ENCODE results near the gene HVCN1. TPM values are rescaled to one million over a fixed set of nuclear protein-coding genes. Genes with fewer than 3 reads are reported as not detected.

HVCN1 gene
- total RNA-seq, 6 experiments from 2014 or later = 0.55 to 2.4 (median 1.6) TPM

DNA sequence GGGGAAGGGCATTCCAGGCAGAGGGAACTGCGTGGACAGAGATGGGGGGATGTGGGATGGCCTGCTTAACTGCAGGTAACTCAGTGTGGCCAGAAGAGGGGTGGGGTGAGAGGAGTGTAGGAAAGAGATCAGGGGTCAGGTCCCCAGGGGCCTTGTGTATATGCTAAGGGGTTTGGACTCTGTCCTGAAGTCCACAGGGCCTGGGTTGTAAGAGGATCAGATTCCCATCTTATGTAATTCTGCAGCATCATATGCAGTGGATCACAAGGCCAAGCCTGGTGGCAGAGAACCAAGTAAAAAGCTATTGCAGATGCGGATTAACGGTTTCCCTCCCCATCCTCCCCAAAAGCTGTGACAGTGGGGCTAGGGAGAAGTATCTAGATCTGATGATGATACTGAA, 66.3 kb downstream of the HVCN1 start:
- Histone ChIP-seq H3K4me1 (no peaks in the 10 kb centered on the region), H3K27ac (no peak overlapping the region), H3K27me3 (no peaks in the 10 kb centered on the region), H3K9me3 (no peaks in the 10 kb centered on the region), H3K4me3 (no peak overlapping the region), H3K36me3 (no peaks in the 10 kb centered on the region)
- ATAC-seq (no peak), DNase-seq (no peak)
- TF ChIP-seq, protein P1, sequence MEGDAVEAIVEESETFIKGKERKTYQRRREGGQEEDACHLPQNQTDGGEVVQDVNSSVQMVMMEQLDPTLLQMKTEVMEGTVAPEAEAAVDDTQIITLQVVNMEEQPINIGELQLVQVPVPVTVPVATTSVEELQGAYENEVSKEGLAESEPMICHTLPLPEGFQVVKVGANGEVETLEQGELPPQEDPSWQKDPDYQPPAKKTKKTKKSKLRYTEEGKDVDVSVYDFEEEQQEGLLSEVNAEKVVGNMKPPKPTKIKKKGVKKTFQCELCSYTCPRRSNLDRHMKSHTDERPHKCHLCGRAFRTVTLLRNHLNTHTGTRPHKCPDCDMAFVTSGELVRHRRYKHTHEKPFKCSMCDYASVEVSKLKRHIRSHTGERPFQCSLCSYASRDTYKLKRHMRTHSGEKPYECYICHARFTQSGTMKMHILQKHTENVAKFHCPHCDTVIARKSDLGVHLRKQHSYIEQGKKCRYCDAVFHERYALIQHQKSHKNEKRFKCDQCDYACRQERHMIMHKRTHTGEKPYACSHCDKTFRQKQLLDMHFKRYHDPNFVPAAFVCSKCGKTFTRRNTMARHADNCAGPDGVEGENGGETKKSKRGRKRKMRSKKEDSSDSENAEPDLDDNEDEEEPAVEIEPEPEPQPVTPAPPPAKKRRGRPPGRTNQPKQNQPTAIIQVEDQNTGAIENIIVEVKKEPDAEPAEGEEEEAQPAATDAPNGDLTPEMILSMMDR (IDR thresholded peaks at IDR 0.05) = no peak
- TF ChIP-seq POLR2A (IDR thresholded peaks at IDR 0.05) = no peak
- intact Hi-C loops (cut with DNase I) = no loop called here
- WGBS (ENCODE audit: insufficient coverage, low coverage, low lambda C conversion rate, missing lambda C conversion rate) = 92% methylated on average over 2 of the region's 3 CpGs

DNA sequence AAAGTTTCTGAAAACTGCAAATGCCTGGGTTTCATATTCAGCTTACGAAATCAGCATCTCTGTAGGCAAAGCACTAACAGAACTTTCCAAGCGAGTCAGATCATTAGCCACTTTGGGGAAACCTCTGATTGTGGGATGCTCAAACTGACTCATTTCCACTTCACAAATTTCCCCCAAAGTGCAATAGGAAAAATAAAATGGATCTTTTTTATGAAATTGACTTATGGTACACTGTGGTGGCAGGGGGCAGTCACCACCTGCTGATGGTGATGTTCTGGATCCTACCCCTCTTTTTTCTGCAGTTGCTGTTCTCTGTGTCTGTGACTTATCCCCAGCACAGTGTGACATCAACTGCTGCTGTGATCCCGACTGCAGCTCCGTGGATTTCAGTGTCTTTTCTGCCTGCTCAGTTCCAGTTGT, 69.4 kb downstream of the HVCN1 start:
- no peaks in the 10 kb centered on the region for H3K27me3 ChIP-seq
- TF ChIP-seq, protein P1 (IDR thresholded peaks at IDR 0.05) = no peak
- no peak for TF ChIP-seq POLR2A (IDR thresholded peaks at IDR 0.05)
- no peak for DNase-seq
- H3K27ac ChIP-seq = no peak overlapping the region
- peaks cover 0 to 3% (median under 1%) of the 10 kb centered on the region in 4 donors for H3K4me1 ChIP-seq
- H3K36me3 ChIP-seq = no peaks in the 10 kb centered on the region
- no peak overlapping the region for H3K4me3 ChIP-seq
- H3K9me3 ChIP-seq = no peaks in the 10 kb centered on the region
- WGBS (ENCODE audit: insufficient coverage, low coverage, low lambda C conversion rate, missing lambda C conversion rate) = 70% methylated on average over 3 of the region's 4 CpGs
- no peak for ATAC-seq
- intact Hi-C loops (cut with DNase I) = no loop called here

DNA sequence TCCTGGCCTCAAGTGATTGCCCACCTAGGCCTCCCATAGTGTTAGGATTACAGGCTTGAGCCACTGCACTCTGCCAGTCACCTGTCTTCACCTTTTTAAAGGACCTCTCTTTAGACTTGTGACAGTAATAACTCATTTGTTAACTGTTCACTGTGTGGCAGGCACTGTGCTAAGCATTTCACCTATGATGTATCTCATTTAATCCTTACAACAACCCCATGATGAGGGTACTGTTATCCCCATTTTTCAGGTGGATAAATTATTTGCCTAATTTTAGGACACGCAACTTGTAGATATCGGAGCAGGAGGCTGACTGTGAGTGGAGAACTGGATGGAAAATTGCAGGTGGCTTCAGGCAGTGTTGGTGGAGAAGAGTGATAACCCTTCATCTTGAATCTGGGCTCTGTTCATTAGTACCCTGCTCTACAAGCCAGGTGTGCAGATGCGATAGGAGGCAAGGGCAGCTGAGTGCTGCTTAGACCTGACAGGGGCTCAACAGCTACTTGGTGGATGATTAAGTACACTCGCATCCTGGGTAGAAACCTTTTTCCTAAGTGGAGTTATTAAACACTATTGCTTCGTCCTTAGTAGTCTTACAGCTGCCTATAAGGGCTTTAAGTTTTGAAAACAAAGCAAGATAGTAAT, 72.3 kb downstream of the HVCN1 start:
- TF ChIP-seq, protein P1 (IDR thresholded peaks at IDR 0.05) = no peak
- TF ChIP-seq POLR2A (IDR thresholded peaks at IDR 0.05) = no peak
- intact Hi-C loops (cut with DNase I) = no loop called here
- no peaks in the 10 kb centered on the region for H3K36me3 ChIP-seq
- no peaks in the 10 kb centered on the region for H3K9me3 ChIP-seq
- H3K27ac ChIP-seq = no peak overlapping the region
- 90% methylated on average over 5 of the region's 5 CpGs for WGBS (ENCODE audit: insufficient coverage, low coverage, low lambda C conversion rate, missing lambda C conversion rate)
- no peak overlapping the region for H3K4me3 ChIP-seq
- H3K27me3 ChIP-seq = no peaks in the 10 kb centered on the region
- no peak for DNase-seq
- H3K4me1 ChIP-seq = peaks cover 0 to 6% (median 3%) of the 10 kb centered on the region in 4 donors
- ATAC-seq = no peak

DNA sequence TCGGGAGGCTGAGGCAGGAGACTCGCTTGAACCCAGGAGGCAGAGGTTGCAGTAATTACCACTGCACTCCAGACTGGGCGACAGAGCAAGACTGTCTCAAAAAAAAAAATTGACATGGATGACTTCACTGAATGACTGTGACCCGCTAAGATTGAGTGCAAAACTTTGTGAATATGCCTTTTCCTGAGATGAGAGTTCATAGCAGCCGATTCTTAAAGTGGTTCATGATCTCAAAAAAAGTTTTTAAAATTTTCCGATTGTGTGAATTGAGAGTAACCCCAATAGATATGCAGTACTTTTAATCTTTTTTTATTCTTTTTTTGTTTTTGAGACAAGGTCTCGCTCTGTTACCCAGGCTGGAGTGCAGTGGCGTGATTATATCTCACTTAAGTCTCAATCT, 73.7 kb downstream of the HVCN1 start:
- no peak overlapping the region for H3K27ac ChIP-seq
- TF ChIP-seq, protein P1 (IDR thresholded peaks at IDR 0.05) = no peak
- TF ChIP-seq POLR2A (IDR thresholded peaks at IDR 0.05) = no peak
- H3K36me3 ChIP-seq = no peaks in the 10 kb centered on the region
- DNase-seq (no peak), ATAC-seq (no peak)
- H3K4me3 ChIP-seq = no peak overlapping the region
- WGBS (ENCODE audit: insufficient coverage, low coverage, low lambda C conversion rate, missing lambda C conversion rate) = 87% methylated on average over 8 of the region's 8 CpGs
- intact Hi-C loops (cut with DNase I) = no loop called here
- no peaks in the 10 kb centered on the region for H3K9me3 ChIP-seq
- H3K4me1 ChIP-seq = peaks cover 0 to 6% (median 3%) of the 10 kb centered on the region in 4 donors
- no peaks in the 10 kb centered on the region for H3K27me3 ChIP-seq
